GM19193 (cell line): Measurements from ENCODE around the gene SMC6.

Source experiments
- POLR2A ChIP-seq: IDR thresholded peaks from 4 replicates; pipeline ENCODE4 v1.6.1; 2011; ENCODE audit not compliant: insufficient read depth, insufficient read length; ENCODE audit errors: extremely low read depth

The SMC6 gene

DNA sequence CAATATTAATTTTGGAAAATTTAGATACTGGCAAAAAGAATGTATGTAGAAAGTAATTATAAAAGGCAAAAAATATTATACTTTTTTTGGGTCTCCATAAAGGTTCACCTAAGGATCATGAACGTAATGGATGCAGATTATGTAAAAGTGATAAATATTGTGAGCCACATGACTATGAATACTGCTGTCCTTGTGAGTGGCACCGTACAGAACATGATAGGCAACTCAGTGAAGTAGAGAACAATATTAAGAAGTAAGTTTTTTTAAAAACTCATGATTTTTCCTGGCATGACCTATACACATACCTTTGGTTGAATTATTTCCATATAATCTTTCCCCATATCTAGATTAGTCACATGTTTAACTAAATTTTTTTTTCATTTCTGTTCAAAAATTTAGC, 18.9 kb upstream of the SMC6 start:
- no peak for TF ChIP-seq POLR2A

DNA sequence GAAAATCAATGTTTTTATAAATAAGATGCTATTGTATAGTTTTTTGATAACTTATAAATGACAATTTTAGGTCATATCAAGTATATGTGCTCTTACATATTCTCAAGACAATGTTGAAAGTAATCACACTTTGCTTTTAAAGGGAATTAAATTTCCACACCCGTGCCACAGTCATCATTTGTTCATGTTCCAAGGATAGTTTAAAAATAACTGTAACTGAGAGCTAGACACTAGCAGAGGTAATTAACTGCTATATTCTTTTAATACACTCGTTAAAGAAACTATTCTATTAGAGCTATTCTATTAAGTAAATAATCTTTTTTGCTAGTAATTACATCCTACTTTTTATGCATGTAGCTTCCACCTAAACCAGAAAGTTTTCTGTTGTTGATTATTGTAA, 18.3 kb upstream of the SMC6 start:
- TF ChIP-seq POLR2A = no peak

DNA sequence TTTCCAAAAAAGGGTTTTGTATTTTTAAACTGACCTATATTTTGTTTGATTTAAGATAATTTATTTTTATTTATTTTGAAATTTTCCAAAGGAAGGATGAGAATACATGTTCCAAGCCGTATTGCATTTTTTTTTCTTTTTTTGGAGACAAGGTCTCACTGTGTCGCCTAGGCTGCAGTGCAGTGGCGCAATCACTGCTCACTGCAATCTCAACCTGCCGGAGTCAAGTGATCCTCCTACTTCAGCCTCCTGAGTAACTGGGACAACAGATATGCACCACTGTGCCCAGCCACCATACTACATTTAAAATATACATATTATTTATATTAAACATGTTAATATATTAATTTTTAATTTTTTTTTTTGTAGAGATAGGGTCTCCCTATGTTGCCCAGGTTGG, 15.3 kb upstream of the SMC6 start:
- TF ChIP-seq POLR2A = no peak

DNA sequence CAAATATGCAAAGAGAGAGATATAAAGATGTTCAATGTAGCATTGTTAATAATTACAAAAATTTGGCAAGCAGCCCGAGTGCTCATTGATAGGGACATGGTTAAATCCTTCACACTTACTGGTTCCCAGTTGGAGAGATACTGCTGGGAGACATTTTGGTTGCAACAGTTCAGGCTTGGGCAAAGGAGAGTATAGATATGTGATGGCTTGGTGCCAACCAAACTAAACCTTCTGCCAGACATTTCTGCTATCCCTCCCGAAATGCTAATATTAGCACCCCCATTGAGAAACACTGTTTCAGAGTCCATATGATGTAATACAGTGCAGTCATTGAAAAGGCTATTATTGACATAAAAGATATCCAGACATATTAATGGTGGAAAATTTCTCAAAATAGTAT, 11.8 kb upstream of the SMC6 start:
- no peak for TF ChIP-seq POLR2A

DNA sequence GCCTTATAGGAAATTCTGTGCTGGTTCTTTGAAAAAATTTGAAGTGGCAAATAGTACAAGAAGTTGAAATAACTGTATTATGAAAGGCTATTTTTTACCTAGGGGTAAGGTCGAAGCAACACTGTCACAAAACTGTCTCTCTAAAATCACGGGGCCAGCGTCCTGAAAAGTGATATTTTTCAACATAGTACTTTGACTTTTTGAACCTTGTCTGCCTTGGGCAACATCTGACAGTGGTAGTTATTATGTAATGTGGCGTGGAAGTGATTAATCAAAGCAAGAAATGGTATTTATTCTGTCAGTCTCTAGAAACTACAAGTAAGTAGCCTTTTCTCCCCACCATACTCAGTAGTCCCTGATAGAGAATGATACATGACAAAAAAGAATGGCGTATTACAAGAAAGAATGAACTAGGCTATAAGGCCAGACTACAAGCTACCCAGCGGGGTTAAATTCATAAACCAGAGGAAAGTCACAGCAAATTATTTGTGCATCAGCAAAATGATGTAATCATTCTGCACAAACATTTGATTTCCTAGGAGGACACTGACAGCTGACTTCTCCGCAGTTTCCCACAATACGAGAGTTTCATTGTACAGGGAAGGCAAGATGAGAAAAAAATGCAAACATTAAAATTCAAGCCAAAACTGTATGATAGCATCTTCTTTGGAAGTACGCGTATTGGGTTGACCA, 10.2 kb upstream of the SMC6 start:
- TF ChIP-seq POLR2A = no peak

DNA sequence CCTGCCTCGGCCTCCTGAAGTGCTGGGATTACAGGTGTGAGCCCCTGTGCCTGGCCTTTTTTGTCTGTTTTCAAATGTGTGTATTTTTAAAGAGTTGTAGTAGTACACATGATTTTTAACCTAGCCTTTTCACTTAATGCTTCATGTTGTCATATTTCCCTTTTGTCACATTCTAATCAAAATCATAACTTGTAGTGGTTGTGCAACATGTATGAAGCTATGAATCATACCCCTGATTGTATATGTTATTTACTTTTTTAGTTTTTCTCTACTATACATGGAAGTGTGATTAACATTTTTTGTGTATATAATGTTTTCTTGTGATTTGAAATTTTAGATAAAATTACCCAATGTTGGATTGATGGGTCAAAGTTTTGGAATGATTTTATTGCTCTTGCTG, 8.8 kb upstream of the SMC6 start:
- no peak for TF ChIP-seq POLR2A

DNA sequence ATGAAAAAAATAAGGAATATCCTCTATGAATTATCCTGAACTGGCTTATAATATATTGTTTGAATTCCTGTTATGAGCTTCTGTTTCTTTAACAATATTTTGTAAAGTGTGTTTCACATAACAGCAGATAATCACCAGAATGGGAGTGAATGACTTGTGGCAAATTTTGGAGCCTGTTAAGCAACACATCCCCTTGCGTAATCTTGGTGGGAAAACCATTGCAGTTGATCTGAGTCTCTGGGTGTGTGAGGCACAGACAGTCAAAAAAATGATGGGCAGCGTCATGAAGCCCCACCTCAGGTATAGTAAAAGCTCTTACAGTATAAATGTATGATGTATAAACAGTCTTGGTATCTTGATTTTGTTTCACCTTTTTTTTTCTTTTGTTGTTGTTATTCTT, 6.2 kb upstream of the SMC6 start:
- TF ChIP-seq POLR2A = no peak

DNA sequence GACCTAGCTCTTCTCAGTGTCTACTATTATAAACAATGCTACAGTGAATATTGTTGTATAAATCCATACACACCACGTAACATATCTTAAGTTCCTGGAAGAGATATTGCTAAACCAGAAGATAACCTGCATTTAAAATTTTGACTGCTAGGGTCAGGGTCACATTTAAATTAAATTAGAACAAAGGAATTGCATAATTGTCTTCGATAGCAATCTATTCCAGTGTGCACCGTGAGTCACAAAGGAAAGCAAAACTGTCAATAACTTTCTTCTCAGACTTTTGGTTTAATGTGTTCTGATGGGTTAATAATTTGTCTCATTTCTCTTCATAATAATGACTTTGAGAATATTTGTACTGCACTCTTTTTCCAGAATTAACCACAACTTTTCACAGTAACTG, 4.5 kb upstream of the SMC6 start:
- TF ChIP-seq POLR2A = no peak

DNA sequence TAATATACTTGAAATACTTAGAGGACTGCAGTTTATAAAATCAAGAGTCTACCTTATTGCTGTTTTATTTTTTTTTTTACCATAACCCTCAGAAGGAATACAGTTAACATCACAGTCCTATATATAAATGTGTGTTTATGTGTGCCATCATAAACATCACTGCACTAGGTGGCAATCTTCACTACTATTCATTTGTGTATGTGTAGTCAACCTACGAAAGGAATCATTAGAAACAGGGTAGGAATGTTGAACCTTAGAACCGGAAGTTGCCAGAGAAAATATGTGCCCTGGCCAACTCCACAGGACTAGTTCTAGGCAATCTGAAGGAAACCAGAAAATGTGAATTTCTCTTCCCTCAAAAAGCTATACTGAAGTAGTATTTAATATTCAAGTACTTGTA, 3.7 kb upstream of the SMC6 start:
- no peak for TF ChIP-seq POLR2A

DNA sequence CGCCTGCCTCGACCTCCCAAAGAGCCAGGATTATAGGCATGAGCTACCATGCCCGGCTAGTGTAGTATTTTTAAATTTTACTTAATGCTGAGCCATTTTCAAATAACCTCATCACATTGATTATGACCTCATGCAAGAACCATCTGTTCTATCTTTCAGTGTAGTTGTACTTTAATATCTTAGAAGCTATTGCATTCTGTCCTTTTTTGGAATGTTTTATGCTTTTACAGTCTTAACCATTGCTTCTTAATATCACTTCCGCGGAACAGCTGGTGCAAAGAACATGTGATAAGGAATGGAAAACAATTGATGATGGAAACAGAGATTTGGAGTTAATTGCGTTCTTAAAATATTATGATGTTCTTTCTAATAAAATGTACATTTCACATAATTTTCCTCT, 3.1 kb upstream of the SMC6 start:
- TF ChIP-seq POLR2A = no peak

DNA sequence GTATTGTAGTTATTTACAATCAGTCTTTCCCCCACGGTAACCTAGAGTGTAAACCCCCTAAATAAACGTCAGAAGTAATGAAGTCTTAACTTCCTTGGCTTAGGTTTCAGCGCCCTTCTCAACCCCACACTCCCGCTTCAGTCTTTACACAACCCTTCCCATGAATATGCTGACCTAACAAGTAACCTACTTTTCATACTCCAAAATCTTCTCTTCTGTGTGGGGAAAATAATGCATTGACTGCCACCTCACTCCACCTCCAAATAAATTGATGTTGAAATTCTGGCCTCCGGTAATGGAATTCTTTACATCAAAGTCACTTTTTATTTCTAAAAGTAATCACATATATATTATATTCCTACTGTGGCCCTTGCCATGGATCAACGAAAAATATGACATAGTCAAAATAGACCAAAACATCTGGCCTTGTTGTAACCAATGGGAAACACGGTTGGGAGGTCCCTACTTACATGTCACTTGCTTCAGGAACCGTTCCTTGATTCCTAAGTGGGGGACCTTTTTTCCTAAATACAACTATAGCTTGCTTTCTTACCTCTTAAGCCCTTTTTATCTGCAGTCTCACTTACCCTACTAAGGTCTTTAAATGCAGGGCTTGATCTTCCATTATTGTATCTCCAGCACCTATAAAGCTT, 1.3 kb upstream of the SMC6 start:
- no peak for TF ChIP-seq POLR2A

DNA sequence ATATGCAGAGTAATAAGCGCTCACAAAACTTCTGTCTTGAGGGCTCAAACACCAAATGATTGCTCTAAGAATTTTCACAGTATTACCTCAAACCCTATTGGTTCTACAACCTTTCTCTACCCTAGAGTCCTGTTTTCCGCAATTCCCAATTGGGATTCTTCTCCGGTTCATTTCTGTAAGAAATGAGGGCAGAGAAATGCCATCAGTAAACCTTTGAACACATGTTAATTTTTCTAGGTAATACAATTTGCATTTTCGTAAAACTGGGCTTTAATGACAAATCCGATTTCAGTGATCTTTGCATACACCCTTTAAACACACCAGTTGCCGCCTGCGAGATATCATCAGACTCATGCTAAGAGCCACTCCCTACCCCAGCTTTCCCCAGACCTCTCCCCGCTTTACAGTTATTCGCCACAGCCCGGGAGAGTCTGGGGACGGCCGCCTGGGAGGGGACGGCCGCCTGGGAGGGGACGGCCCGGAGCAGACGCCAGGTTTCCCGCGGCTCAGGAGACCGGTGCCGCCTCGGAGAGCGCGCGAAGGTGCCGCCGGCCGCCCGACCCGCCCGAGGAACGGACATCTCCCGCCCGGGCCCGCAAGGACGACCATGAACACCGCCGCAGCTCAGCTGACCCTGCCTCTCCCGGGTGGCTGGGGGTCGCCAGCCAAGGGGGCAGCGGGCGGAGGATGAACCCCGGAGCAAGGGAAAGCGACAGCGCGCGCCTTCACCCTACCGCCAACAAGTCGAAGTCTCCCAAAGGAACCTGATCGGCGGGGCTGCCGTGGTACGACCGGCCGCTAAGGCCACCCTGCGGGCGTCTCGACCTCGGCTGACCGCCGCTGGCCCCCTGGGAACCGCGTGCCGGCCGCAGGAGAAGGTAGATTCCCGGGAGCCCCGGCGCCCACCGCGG, 463 bp downstream of the SMC6 start:
- peak; percentile 75 for TF ChIP-seq POLR2A

DNA sequence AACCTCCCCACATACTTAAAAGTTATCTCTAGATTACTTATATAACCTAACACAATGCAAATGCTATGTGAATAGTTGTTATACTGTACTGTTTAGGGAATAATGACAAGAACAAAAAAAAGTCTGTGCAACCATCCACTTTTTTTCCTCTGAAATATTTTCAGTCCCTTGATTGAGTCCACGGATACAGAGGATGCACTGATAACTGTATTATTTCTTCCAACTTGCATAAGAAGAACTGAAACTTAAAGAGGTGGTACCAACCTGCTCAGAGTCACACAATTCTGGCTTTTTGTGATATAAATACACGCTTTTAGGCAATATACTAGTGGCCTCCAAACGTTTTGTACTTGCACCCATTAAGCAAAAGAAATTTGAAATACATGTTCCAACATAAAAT, 1.4 kb downstream of the SMC6 start:
- no peak for TF ChIP-seq POLR2A

DNA sequence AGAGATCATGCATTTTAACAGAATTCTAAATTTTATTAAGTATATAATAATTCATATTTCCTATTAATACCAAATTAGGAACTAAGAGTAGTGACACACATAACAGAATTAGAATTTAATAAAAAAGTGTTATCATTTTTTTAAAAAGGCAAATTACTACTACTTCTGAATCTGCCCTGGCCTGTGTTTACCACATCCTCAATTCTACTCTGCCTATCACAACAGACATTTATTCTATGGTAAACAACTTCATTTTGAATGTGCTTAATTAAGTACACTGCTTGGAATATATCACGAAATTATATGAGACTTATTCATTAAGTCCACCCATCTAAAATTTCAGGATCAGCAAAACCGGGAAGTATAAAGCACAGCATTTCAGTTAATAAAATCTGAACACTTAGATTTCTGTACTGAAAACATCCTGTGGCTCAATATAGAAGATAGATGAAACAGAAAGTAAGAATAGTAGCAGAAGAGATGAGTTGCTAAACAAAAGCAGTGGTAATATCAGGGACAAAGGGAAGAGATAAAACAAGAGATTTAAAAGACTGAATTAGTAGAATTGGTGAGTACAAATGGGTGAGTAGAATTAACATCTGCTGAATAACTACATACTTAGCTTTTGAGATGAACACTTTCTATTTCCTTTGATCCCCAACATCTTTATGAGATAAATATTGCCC, 3.7 kb downstream of the SMC6 start:
- TF ChIP-seq POLR2A = no peak

DNA sequence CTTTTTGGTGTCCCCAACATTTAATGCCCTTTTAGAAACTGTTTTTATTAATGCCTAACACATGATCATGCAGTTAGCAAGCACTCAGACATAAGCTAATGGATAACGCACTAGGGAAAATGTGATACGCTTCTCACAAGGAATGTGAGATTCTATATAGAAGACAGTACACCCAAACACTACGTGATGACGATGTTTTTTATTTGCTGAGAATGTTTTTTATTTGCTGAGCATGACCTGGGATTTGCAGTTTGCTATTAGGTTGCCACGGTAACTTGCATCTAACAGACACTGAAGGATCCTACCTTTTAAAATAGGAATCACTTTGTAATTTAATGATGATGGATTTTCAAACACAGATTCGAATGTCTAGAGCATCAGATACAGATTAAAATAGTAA, 4.9 kb downstream of the SMC6 start:
- no peak for TF ChIP-seq POLR2A
